ENCODE results near the gene FCAMR. TPM values are rescaled to one million over a fixed set of nuclear protein-coding genes. Genes with fewer than 3 reads are reported as not detected.

Gene FCAMR
- total and polyA plus RNA-seq, 2 experiments from 2014 or later: not detected

DNA sequence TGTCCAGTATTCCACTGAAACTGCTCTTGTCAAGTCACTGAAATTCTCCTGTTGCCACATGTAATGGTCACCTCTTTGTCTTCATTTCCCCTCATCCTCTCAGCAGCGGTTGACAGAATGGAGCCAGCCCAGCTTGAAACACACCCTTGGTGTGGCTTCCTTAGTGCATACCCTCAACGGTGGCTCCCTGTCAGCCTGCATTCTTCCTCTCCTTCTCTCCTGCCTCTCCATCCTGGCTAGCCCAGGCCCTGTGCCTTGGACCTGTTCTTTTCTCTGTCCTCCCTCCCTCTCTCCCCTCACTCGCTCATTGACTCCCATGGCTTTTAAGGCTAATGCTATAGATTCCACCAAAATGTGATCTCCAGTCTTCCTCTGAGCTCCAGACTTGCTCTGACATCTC is 52.2 kb downstream of the FCAMR start:
- no peak for ATAC-seq
- Histone ChIP-seq H3K27me3 (ENCODE audit: insufficient read depth) (no peaks in the 10 kb centered on the region), H3F3A (replicated peaks; ENCODE audit: low read depth) (no peaks in the 10 kb centered on the region), H4K20me1 (replicated peaks; ENCODE audit: insufficient read depth) (no peaks in the 10 kb centered on the region), H3K4me1 (ENCODE audit: insufficient read depth) (no peaks in the 10 kb centered on the region), H3K27ac (ENCODE audit: low read depth) (no peak overlapping the region), H3K79me2 (replicated peaks; ENCODE audit: insufficient read depth) (no peaks in the 10 kb centered on the region), H3K9me2 (ENCODE audit: insufficient read depth) (no peaks in the 10 kb centered on the region), H3K36me3 (ENCODE audit: insufficient read depth) (no peaks in the 10 kb centered on the region), H3K4me2 (no peak overlapping the region), H3K4me3 (no peak overlapping the region), H2AFZ (no peak overlapping the region)
- Mint-ChIP-seq H3K9me3 (no peaks in the 10 kb centered on the region), H3K36me3 (ENCODE audit: low read depth) (no peaks in the 10 kb centered on the region), H3K4me1 (no peaks in the 10 kb centered on the region), H3K27me3 (ENCODE audit: insufficient read depth, low read depth, poor library complexity) (peaks cover 7% of the 10 kb centered on the region), H3K4me3 (no peak overlapping the region), H3K27ac (no peak overlapping the region)
- TF ChIP-seq NANOG (IDR thresholded peaks at IDR 0.05; ENCODE audit: borderline replicate concordance) (no peak), POLR2AphosphoS5 (IDR thresholded peaks at IDR 0.05; ENCODE audit: low read depth) (no peak)
- DNase-seq (ENCODE audit: low spot score): no peak

DNA sequence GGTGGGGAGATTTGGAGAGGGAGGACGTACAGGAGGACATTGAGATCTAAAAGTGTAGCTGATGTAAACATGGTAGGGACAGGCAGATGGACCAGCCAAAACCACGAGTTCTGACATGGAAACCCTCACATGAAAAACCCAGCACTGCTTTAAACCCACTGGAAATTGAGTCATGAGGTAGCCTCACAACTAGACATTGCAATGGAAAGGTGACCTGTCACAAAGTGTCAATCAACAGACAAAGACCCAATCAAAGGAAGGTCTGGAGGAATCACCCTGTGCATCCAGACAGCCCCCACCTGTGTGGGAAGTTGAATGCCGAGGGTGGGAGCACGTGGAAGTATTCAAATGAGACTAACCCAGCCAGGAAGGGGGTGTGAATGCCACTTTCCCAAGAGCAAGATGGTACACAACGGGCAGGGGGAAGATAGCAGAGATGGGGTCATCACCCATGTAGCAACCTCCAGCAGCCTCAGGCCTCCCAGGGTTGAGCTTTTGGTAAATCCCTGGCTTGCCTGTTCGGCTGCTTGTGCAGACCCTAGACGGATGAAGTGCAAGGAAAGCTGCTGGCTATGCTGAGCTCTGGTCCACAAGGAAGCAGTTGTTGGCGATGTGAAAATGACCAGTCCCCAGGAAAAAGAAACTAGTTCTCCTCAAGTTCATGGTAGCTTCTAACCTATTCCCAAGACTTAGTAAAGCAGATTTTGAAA is 54.1 kb downstream of the FCAMR start:
- H3K36me3 Mint-ChIP-seq (ENCODE audit: low read depth): no peaks in the 10 kb centered on the region
- H3K27me3 Mint-ChIP-seq (ENCODE audit: insufficient read depth, low read depth, poor library complexity): peaks cover 7% of the 10 kb centered on the region
- H3K79me2 ChIP-seq (replicated peaks; ENCODE audit: insufficient read depth): no peaks in the 10 kb centered on the region
- no peak overlapping the region for H2AFZ ChIP-seq
- H3K9me2 ChIP-seq (ENCODE audit: insufficient read depth): no peaks in the 10 kb centered on the region
- H3K27me3 ChIP-seq (ENCODE audit: insufficient read depth): no peaks in the 10 kb centered on the region
- H3K4me3 ChIP-seq: no peak overlapping the region
- no peaks in the 10 kb centered on the region for H3K9me3 Mint-ChIP-seq
- no peak for ATAC-seq
- H4K20me1 ChIP-seq (replicated peaks; ENCODE audit: insufficient read depth): no peaks in the 10 kb centered on the region
- no peaks in the 10 kb centered on the region for H3F3A ChIP-seq (replicated peaks; ENCODE audit: low read depth)
- no peaks in the 10 kb centered on the region for H3K36me3 ChIP-seq (ENCODE audit: insufficient read depth)
- no peak overlapping the region for H3K4me2 ChIP-seq
- no peak overlapping the region for H3K27ac Mint-ChIP-seq
- H3K27ac ChIP-seq (ENCODE audit: low read depth): no peak overlapping the region
- no peak for TF ChIP-seq POLR2AphosphoS5 (IDR thresholded peaks at IDR 0.05; ENCODE audit: low read depth)
- no peaks in the 10 kb centered on the region for H3K4me1 Mint-ChIP-seq
- H3K4me1 ChIP-seq (ENCODE audit: insufficient read depth): no peaks in the 10 kb centered on the region
- DNase-seq (ENCODE audit: low spot score): no peak
- H3K4me3 Mint-ChIP-seq: no peak overlapping the region

DNA sequence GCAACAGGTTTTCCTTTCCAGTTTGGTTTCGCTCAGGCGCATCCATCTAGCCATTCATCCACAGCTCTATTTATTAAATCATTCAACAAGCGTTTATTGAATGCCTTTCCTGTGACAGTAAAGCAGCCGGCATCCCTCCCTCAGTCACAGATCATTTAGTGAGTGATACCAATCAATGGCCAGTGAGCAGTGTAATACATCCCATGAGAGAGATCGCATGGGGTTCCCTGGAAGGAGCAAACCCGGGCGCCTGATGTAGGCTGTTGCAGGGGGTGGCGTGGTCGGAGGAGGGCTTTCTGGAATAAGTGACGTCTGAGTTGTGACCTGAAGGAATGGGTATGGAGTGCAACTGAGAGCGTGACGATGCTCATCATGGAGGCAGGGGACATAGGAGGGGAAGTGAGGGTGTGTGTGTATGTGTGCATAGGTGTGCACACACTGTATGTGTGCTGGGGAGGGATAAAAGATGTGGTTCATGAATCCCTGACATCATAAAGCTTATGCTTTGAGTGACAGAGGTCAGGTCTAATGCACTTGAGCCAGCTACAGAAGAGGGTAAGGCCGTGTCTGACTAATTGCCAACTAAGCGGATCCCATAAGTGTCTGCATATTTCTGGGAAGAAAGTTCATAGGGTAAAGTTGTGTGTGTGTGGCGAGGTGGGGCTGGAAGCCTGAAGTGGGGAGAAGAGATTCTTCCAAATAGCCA is 55.1 kb downstream of the FCAMR start:
- Histone ChIP-seq H3K79me2 (replicated peaks; ENCODE audit: insufficient read depth) (no peaks in the 10 kb centered on the region), H3K27ac (ENCODE audit: low read depth) (no peak overlapping the region), H3K27me3 (ENCODE audit: insufficient read depth) (peaks cover 9% of the 10 kb centered on the region), H3K9me2 (ENCODE audit: insufficient read depth) (no peaks in the 10 kb centered on the region), H3K4me1 (ENCODE audit: insufficient read depth) (no peaks in the 10 kb centered on the region; the same call in 1 of the 2 replicates), H3K36me3 (ENCODE audit: insufficient read depth) (no peaks in the 10 kb centered on the region), H4K20me1 (replicated peaks; ENCODE audit: insufficient read depth) (no peaks in the 10 kb centered on the region), H3K4me3 (no peak overlapping the region), H3K4me2 (no peak overlapping the region), H3F3A (replicated peaks; ENCODE audit: low read depth) (peaks cover 2% of the 10 kb centered on the region; the same call in 1 of the 2 replicates), H2AFZ (no peak overlapping the region)
- no peak overlapping the region for H3K4me3 Mint-ChIP-seq
- DNase-seq (ENCODE audit: low spot score): no peak
- peaks cover 7% of the 10 kb centered on the region for H3K27me3 Mint-ChIP-seq (ENCODE audit: insufficient read depth, low read depth, poor library complexity)
- H3K36me3 Mint-ChIP-seq (ENCODE audit: low read depth): no peaks in the 10 kb centered on the region
- ATAC-seq: no peak
- no peaks in the 10 kb centered on the region for H3K9me3 Mint-ChIP-seq
- no peaks in the 10 kb centered on the region for H3K4me1 Mint-ChIP-seq
- no peak overlapping the region for H3K27ac Mint-ChIP-seq
- TF ChIP-seq JUNB (IDR thresholded peaks at IDR 0.05; ENCODE audit: unreplicated experiment) (no peak), NANOG (IDR thresholded peaks at IDR 0.05; ENCODE audit: borderline replicate concordance) (no peak), POLR2AphosphoS5 (IDR thresholded peaks at IDR 0.05; ENCODE audit: low read depth) (no peak), ZNF331 (CRISPR knock-in tag; IDR thresholded peaks at IDR 0.05; ENCODE audit: low read depth) (no peak), CREB1 (CRISPR knock-in tag; IDR thresholded peaks at IDR 0.05; ENCODE audit: low read depth) (no peak)
- TF ChIP-seq, protein P1, sequence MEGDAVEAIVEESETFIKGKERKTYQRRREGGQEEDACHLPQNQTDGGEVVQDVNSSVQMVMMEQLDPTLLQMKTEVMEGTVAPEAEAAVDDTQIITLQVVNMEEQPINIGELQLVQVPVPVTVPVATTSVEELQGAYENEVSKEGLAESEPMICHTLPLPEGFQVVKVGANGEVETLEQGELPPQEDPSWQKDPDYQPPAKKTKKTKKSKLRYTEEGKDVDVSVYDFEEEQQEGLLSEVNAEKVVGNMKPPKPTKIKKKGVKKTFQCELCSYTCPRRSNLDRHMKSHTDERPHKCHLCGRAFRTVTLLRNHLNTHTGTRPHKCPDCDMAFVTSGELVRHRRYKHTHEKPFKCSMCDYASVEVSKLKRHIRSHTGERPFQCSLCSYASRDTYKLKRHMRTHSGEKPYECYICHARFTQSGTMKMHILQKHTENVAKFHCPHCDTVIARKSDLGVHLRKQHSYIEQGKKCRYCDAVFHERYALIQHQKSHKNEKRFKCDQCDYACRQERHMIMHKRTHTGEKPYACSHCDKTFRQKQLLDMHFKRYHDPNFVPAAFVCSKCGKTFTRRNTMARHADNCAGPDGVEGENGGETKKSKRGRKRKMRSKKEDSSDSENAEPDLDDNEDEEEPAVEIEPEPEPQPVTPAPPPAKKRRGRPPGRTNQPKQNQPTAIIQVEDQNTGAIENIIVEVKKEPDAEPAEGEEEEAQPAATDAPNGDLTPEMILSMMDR (conservative IDR thresholded peaks at IDR 0.05; ENCODE audit: low read depth in 2 of 2): no peak
- TF ChIP-seq, protein P2, sequence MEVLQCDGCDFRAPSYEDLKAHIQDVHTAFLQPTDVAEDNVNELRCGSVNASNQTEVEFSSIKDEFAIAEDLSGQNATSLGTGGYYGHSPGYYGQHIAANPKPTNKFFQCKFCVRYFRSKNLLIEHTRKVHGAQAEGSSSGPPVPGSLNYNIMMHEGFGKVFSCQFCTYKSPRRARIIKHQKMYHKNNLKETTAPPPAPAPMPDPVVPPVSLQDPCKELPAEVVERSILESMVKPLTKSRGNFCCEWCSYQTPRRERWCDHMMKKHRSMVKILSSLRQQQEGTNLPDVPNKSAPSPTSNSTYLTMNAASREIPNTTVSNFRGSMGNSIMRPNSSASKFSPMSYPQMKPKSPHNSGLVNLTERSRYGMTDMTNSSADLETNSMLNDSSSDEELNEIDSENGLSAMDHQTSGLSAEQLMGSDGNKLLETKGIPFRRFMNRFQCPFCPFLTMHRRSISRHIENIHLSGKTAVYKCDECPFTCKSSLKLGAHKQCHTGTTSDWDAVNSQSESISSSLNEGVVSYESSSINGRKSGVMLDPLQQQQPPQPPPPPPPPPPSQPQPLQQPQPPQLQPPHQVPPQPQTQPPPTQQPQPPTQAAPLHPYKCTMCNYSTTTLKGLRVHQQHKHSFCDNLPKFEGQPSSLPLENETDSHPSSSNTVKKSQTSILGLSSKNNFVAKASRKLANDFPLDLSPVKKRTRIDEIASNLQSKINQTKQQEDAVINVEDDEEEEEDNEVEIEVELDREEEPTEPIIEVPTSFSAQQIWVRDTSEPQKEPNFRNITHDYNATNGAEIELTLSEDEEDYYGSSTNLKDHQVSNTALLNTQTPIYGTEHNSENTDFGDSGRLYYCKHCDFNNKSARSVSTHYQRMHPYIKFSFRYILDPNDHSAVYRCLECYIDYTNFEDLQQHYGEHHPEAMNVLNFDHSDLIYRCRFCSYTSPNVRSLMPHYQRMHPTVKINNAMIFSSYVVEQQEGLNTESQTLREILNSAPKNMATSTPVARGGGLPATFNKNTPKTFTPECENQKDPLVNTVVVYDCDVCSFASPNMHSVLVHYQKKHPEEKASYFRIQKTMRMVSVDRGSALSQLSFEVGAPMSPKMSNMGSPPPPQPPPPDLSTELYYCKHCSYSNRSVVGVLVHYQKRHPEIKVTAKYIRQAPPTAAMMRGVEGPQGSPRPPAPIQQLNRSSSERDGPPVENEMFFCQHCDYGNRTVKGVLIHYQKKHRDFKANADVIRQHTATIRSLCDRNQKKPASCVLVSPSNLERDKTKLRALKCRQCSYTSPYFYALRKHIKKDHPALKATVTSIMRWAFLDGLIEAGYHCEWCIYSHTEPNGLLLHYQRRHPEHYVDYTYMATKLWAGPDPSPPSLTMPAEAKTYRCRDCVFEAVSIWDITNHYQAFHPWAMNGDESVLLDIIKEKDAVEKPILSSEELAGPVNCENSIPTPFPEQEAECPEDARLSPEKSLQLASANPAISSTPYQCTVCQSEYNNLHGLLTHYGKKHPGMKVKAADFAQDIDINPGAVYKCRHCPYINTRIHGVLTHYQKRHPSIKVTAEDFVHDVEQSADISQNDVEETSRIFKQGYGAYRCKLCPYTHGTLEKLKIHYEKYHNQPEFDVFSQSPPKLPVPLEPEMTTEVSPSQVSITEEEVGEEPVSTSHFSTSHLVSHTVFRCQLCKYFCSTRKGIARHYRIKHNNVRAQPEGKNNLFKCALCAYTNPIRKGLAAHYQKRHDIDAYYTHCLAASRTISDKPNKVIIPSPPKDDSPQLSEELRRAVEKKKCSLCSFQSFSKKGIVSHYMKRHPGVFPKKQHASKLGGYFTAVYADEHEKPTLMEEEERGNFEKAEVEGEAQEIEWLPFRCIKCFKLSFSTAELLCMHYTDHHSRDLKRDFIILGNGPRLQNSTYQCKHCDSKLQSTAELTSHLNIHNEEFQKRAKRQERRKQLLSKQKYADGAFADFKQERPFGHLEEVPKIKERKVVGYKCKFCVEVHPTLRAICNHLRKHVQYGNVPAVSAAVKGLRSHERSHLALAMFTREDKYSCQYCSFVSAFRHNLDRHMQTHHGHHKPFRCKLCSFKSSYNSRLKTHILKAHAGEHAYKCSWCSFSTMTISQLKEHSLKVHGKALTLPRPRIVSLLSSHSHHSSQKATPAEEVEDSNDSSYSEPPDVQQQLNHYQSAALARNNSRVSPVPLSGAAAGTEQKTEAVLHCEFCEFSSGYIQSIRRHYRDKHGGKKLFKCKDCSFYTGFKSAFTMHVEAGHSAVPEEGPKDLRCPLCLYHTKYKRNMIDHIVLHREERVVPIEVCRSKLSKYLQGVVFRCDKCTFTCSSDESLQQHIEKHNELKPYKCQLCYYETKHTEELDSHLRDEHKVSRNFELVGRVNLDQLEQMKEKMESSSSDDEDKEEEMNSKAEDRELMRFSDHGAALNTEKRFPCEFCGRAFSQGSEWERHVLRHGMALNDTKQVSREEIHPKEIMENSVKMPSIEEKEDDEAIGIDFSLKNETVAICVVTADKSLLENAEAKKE (CRISPR knock-in tag; IDR thresholded peaks at IDR 0.05): no peak

Data from GM23338 (cell line).